AG04449 (cell line): ENCODE results near the gene OBSCN.

Source experiments
- CTCF ChIA-PET: fragments of 350-600 bp; formaldehyde crosslinking; extraction: SDS; loops from one replicate; lab custom pipeline; 2021; ENCODE audit warnings: antibody characterized with exemption; lab: Yijun Ruan, JAX
- POLR2A ChIA-PET: fragments of 400-600, 350-600 bp; formaldehyde crosslinking; extraction: SDS; loops from one replicate; lab custom pipeline; 2020; ENCODE audit warnings: antibody characterized with exemption, inconsistent platforms; lab: Yijun Ruan, JAX
- DNase-seq: peaks from one replicate; pipeline ENCODE4 v3.0.0-alpha.2; 2010; ENCODE audit warnings: low read depth, low spot score
- H3K4me3 ChIP-seq: 2 replicates; pipeline ENCODE4 v1.5.1; 2011; ENCODE audit warnings: low read depth, mild to moderate bottlenecking, control low read depth, low read length
- CTCF ChIP-seq: IDR thresholded peaks from one replicate; pipeline ENCODE4 v1.5.1; 2011; ENCODE audit warnings: mild to moderate bottlenecking, moderate library complexity, low read length, control low read depth, inconsistent platforms; ENCODE audit not compliant: insufficient read depth; ENCODE audit errors: missing control alignments

The OBSCN gene

GRCh38 chr1:228258486-228258885 is 50.6 kb downstream of the OBSCN start:
- CTCF ChIA-PET, result no interaction called here
- DNase-seq, result no peak
- POLR2A ChIA-PET, result no interaction called here
- H3K4me3 ChIP-seq, result no peak overlapping the region
- TF ChIP-seq CTCF, result no peak

- no peak for TF ChIP-seq CTCF
- DNase-seq, result no peak
- CTCF ChIA-PET, result no interaction called here
- POLR2A ChIA-PET, result no interaction called here
- no peak overlapping the region for H3K4me3 ChIP-seq
Observed at GRCh38 chr1:228259368-228259894, 51.6 kb downstream of the OBSCN start.

GRCh38 chr1:228259951-228260350 is 52.1 kb downstream of the OBSCN start:
- ChIA-PET POLR2A (no interaction called here), CTCF (no interaction called here)
- H3K4me3 ChIP-seq, result no peak overlapping the region
- no peak for TF ChIP-seq CTCF
- no peak for DNase-seq

GRCh38 chr1:228261706-228262105 is 53.9 kb downstream of the OBSCN start:
- H3K4me3 ChIP-seq, result no peak overlapping the region
- ChIA-PET CTCF (no interaction called here), POLR2A (no interaction called here)
- no peak for TF ChIP-seq CTCF
- DNase-seq, result no peak

- CTCF ChIA-PET, result no interaction called here
- POLR2A ChIA-PET, result no interaction called here
- no peak for TF ChIP-seq CTCF
Observed at GRCh38 chr1:228262475-228262874, 54.6 kb downstream of the OBSCN start.

GRCh38 chr1:228263636-228264035 is 55.8 kb downstream of the OBSCN start:
- TF ChIP-seq CTCF, result no peak
- DNase-seq, result no peak
- ChIA-PET POLR2A (no interaction called here), CTCF (no interaction called here)
- H3K4me3 ChIP-seq, result no peak overlapping the region

More at GRCh38 chr1:228262475-228262874, 54.6 kb downstream of the OBSCN start:
- no peak for DNase-seq
- no peak overlapping the region for H3K4me3 ChIP-seq
